ENCODE results near the gene CTNNA3. TPM values are rescaled to one million over a fixed set of nuclear protein-coding genes. Genes with fewer than 3 reads are reported as not detected.

CTNNA3 gene
- total RNA-seq, 3 donors from 2014 or later, result not detected

GRCh38 chr10:66071907-66072306 is 1624.1 kb downstream of the CTNNA3 start:
- ATAC-seq, result no peak
- Mint-ChIP-seq H3K4me1 (ENCODE audit: low read depth) (no peaks in the 10 kb centered on the region), H3K36me3 (ENCODE audit: insufficient read depth) (no peaks in the 10 kb centered on the region), H3K4me3 (no peak overlapping the region), H3K9me3 (peaks cover 5% of the 10 kb centered on the region), H3K27me3 (ENCODE audit: low read depth) (no peaks in the 10 kb centered on the region)
- DNase-seq, result no peak

DNA sequence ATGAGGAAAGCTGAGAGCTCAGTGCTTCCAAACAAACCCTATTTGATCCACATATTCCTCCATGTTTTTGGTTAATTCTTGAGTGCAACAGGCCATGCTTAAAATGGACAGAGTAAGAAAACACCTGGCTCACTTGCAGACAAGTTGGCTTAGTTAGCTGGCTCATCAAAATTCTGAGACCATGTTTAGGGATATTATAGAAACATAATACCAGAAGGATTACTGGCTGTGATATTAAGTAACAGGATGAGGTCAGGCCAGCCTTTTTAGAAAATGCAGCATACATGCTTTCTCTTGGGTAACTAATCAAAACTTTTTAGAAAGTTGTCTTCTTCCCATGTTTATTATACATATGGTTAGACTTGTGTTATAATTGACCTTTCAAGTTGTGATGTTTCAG is 1637.4 kb downstream of the CTNNA3 start:
- no peaks in the 10 kb centered on the region for H3K4me1 Mint-ChIP-seq (ENCODE audit: low read depth)
- no peak overlapping the region for H3K4me3 Mint-ChIP-seq
- H3K27me3 Mint-ChIP-seq (ENCODE audit: low read depth), result no peaks in the 10 kb centered on the region
- no peaks in the 10 kb centered on the region for H3K36me3 Mint-ChIP-seq (ENCODE audit: insufficient read depth)
- DNase-seq, result no peak
- no peak for ATAC-seq
- peaks cover 6% of the 10 kb centered on the region for H3K9me3 Mint-ChIP-seq

DNA sequence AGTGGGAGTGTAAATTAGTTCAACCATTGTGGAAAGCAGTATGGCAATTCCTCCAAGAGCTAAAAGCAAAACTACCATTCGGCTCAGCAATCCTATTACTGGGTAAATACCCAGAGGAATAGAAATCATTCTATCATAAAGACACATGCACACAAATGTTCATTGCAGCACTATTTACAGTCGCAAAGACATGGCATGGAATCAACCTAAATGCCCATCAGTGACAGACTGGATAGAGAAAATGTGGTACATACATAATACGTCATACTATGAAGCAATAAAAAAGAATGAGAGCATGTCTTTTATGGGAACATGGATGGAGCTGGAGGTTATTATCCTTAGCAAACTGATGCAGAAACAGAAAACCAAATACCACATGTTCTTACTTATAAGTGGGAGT is 1646.7 kb downstream of the CTNNA3 start:
- H3K36me3 Mint-ChIP-seq (ENCODE audit: insufficient read depth), result no peaks in the 10 kb centered on the region
- H3K9me3 Mint-ChIP-seq, result peaks cover 15% of the 10 kb centered on the region
- H3K4me3 Mint-ChIP-seq, result no peak overlapping the region
- H3K27me3 Mint-ChIP-seq (ENCODE audit: low read depth), result no peaks in the 10 kb centered on the region
- ATAC-seq (no peak), DNase-seq (no peak)
- no peaks in the 10 kb centered on the region for H3K4me1 Mint-ChIP-seq (ENCODE audit: low read depth)

DNA sequence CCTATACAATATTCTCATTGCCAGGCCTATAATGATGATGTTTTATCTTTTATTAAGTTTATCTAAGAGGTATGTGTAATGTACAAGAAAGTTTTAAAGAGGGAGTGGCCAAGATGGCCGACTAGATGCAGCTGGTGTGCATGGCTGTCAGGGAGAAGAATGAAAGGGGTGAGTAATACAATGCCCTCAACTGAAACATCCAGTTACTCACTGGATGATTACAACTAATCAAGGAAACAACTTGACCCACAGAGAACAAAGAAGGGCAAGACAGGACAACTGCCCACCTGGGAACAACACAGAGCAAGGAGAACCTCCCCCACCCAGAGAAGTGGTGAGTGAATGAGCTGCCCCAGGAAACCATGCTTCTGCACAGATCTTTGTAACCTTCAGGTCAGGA is 1650.1 kb downstream of the CTNNA3 start:
- H3K4me3 Mint-ChIP-seq, result no peak overlapping the region
- H3K4me1 Mint-ChIP-seq (ENCODE audit: low read depth), result no peaks in the 10 kb centered on the region
- peaks cover 12% of the 10 kb centered on the region for H3K9me3 Mint-ChIP-seq

DNA sequence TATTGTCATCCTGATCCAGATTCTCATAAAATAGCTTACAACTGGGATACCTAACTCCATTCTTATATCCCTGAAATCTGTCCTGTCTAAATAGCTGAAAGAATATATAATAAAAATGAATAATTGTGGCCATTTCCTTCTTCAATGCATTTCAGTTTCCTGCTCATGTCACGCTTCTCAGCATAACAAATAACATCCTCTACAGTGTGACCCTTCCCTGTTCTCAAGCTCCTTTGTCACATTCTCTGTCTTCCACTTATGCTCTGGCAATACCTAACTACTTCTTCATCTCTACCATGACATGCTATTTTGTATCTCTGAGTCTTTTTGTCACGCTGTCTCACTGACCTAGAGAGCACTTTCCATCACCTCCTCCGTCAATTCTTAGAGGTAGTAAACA is 1654.2 kb downstream of the CTNNA3 start:
- Mint-ChIP-seq H3K36me3 (ENCODE audit: insufficient read depth) (no peaks in the 10 kb centered on the region), H3K9me3 (peaks cover 12% of the 10 kb centered on the region), H3K27me3 (ENCODE audit: low read depth) (no peaks in the 10 kb centered on the region), H3K4me3 (no peak overlapping the region), H3K4me1 (ENCODE audit: low read depth) (no peaks in the 10 kb centered on the region)
- DNase-seq (no peak), ATAC-seq (no peak)

More for the DNA sequence above, 1650.1 kb downstream of the CTNNA3 start:
- Mint-ChIP-seq H3K36me3 (ENCODE audit: insufficient read depth) (no peaks in the 10 kb centered on the region), H3K27me3 (ENCODE audit: low read depth) (no peaks in the 10 kb centered on the region)
- DNase-seq (no peak), ATAC-seq (no peak)

DNA sequence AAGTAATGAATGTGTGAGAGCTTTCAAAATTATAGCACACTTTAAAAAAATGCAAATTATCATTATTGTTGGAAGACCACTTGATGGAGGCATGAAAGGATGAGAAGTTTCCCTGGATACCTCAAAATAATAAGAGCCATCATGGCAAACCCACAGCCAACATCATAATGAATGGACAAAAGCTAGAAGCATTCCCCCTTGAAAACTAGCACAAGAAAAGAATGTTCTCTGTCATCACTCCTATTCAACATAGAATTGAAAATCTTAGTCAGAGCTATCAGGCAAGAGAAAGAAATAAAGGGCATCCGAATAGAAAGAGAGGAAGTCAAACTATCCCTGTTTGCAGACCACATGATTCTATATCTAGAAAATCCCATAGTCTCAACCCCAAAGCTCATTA is 1657.4 kb downstream of the CTNNA3 start:
- no peaks in the 10 kb centered on the region for H3K4me1 Mint-ChIP-seq (ENCODE audit: low read depth)
- H3K27me3 Mint-ChIP-seq (ENCODE audit: low read depth), result no peaks in the 10 kb centered on the region
- DNase-seq, result no peak
- no peaks in the 10 kb centered on the region for H3K36me3 Mint-ChIP-seq (ENCODE audit: insufficient read depth)
- H3K4me3 Mint-ChIP-seq, result no peak overlapping the region
- H3K9me3 Mint-ChIP-seq, result peaks cover 7% of the 10 kb centered on the region
- no peak for ATAC-seq

- Mint-ChIP-seq H3K36me3 (ENCODE audit: insufficient read depth) (no peaks in the 10 kb centered on the region), H3K4me1 (ENCODE audit: low read depth) (no peaks in the 10 kb centered on the region), H3K9me3 (peaks cover 8% of the 10 kb centered on the region), H3K4me3 (no peak overlapping the region), H3K27me3 (ENCODE audit: low read depth) (no peaks in the 10 kb centered on the region)
- DNase-seq (no peak), ATAC-seq (no peak)
Observed at GRCh38 chr10:66026321-66026720, 1669.7 kb downstream of the CTNNA3 start.

GRCh38 chr10:66025186-66025585 is 1670.8 kb downstream of the CTNNA3 start:
- peaks cover 11% of the 10 kb centered on the region for H3K9me3 Mint-ChIP-seq
- H3K4me1 Mint-ChIP-seq (ENCODE audit: low read depth), result no peaks in the 10 kb centered on the region
- H3K4me3 Mint-ChIP-seq, result no peak overlapping the region
- DNase-seq, result no peak
- no peaks in the 10 kb centered on the region for H3K27me3 Mint-ChIP-seq (ENCODE audit: low read depth)
- no peak for ATAC-seq
- no peaks in the 10 kb centered on the region for H3K36me3 Mint-ChIP-seq (ENCODE audit: insufficient read depth)

- no peak for ATAC-seq
- Mint-ChIP-seq H3K27me3 (ENCODE audit: low read depth) (no peaks in the 10 kb centered on the region), H3K9me3 (peaks cover 6% of the 10 kb centered on the region), H3K36me3 (ENCODE audit: insufficient read depth) (no peaks in the 10 kb centered on the region), H3K4me1 (ENCODE audit: low read depth) (no peaks in the 10 kb centered on the region), H3K4me3 (no peak overlapping the region)
- DNase-seq, result no peak
Observed at GRCh38 chr10:66021423-66021822, 1674.6 kb downstream of the CTNNA3 start.

DNA sequence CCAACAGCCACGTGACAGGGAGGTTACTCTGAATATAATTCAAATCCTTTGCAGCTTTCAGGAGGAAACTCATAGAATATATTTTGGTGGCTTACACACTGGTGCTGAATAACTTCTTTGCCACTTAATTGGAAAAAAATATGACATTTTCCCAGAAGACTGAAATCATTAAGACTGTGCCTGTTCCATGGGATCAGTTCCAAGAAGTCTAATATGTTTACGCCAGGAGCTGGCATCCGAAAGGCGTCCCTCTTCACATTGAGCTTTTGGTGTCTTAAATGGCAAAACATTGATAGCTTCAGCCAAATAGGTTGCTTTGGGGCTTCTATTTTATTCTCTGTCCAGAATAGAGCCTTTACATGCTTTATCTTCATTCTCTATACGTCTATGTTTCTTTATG is 1687.8 kb downstream of the CTNNA3 start:
- no peak for DNase-seq
- H3K4me3 Mint-ChIP-seq, result no peak overlapping the region
- H3K9me3 Mint-ChIP-seq, result no peaks in the 10 kb centered on the region
- no peaks in the 10 kb centered on the region for H3K4me1 Mint-ChIP-seq (ENCODE audit: low read depth)
- H3K36me3 Mint-ChIP-seq (ENCODE audit: insufficient read depth), result no peaks in the 10 kb centered on the region
- no peaks in the 10 kb centered on the region for H3K27me3 Mint-ChIP-seq (ENCODE audit: low read depth)
- no peak for ATAC-seq

- no peaks in the 10 kb centered on the region for H3K9me3 Mint-ChIP-seq
Observed at GRCh38 chr10:66006411-66006810, 1689.6 kb downstream of the CTNNA3 start.

GRCh38 chr10:65993451-65993850 is 1702.5 kb downstream of the CTNNA3 start:
- Mint-ChIP-seq H3K4me3 (no peak overlapping the region), H3K36me3 (ENCODE audit: insufficient read depth) (peaks cover 2% of the 10 kb centered on the region), H3K9me3 (peaks cover 31% of the 10 kb centered on the region), H3K4me1 (ENCODE audit: low read depth) (no peaks in the 10 kb centered on the region), H3K27me3 (ENCODE audit: low read depth) (no peaks in the 10 kb centered on the region)
- ATAC-seq (no peak), DNase-seq (no peak)

More at GRCh38 chr10:66006411-66006810, 1689.6 kb downstream of the CTNNA3 start:
- Mint-ChIP-seq H3K4me1 (ENCODE audit: low read depth) (no peaks in the 10 kb centered on the region), H3K4me3 (no peak overlapping the region), H3K27me3 (ENCODE audit: low read depth) (no peaks in the 10 kb centered on the region), H3K36me3 (ENCODE audit: insufficient read depth) (no peaks in the 10 kb centered on the region)
- no peak for ATAC-seq
- DNase-seq, result no peak

DNA sequence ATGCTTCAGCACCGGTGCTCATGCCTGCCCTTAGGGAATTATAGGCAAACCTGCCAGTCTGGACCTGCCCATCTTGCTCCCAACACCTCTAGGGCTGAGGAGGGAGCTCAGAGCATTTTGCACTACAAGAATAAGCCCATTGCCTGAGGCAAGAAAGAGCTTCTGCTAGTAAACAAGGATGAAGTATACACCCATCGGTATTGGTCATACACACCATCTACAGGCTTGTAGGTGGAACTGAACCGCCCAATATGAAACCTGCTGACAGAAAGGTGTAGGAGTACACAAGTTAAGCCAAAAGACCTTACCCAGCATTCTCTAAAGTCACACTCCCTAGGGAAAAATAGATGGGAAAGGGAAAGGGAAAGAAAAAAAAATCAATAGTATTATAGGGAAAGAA is 1727.1 kb downstream of the CTNNA3 start:
- Mint-ChIP-seq H3K36me3 (ENCODE audit: insufficient read depth) (no peaks in the 10 kb centered on the region), H3K4me1 (ENCODE audit: low read depth) (no peaks in the 10 kb centered on the region), H3K4me3 (no peak overlapping the region), H3K27me3 (ENCODE audit: low read depth) (no peaks in the 10 kb centered on the region), H3K9me3 (peaks cover 14% of the 10 kb centered on the region)
- no peak for DNase-seq
- no peak for ATAC-seq

- no peaks in the 10 kb centered on the region for H3K27me3 Mint-ChIP-seq (ENCODE audit: low read depth)
- H3K9me3 Mint-ChIP-seq, result peaks cover 17% of the 10 kb centered on the region
- no peak overlapping the region for H3K4me3 Mint-ChIP-seq
- DNase-seq (no peak), ATAC-seq (no peak)
- H3K36me3 Mint-ChIP-seq (ENCODE audit: insufficient read depth), result no peaks in the 10 kb centered on the region
- no peaks in the 10 kb centered on the region for H3K4me1 Mint-ChIP-seq (ENCODE audit: low read depth)
Observed at GRCh38 chr10:65968437-65968836, 1727.6 kb downstream of the CTNNA3 start.

DNA sequence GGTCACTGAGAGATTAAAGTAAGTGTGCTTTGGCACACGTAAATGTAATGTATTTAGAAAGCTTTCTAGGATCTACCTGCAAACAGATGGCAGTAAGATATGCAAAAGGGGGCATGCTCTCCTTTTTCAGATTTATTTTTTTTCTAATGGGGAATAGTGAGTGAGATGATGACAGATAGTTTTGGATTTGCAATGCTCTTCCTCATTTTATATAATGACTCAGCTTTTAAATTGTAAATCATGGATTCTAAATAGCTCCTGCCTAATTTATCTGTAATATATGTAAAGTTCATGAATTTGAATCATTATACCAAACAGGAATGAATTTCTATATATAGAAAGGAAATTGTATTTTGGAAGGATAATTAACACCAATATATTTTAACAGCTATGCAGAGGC is 1731.8 kb downstream of the CTNNA3 start:
- ATAC-seq, result no peak
- Mint-ChIP-seq H3K4me1 (ENCODE audit: low read depth) (no peaks in the 10 kb centered on the region), H3K27me3 (ENCODE audit: low read depth) (no peaks in the 10 kb centered on the region), H3K9me3 (peaks cover 13% of the 10 kb centered on the region), H3K36me3 (ENCODE audit: insufficient read depth) (no peaks in the 10 kb centered on the region), H3K4me3 (no peak overlapping the region)
- no peak for DNase-seq

GRCh38 chr10:65952086-65952485 is 1743.9 kb downstream of the CTNNA3 start:
- Mint-ChIP-seq H3K4me1 (ENCODE audit: low read depth) (no peaks in the 10 kb centered on the region), H3K9me3 (peaks cover 12% of the 10 kb centered on the region), H3K27me3 (ENCODE audit: low read depth) (no peaks in the 10 kb centered on the region), H3K36me3 (ENCODE audit: insufficient read depth) (no peaks in the 10 kb centered on the region), H3K4me3 (no peak overlapping the region)
- ATAC-seq (no peak), DNase-seq (no peak)

All from activated T-cell treated with anti-CD3 and anti-CD28 coated beads, Interleukin-2, amount 50 U/mL, for 4 hours (primary cell).